DMS79 (cell line): ENCODE measurements around the gene PDIA3.
A peak's percentile ranks its signal among the peaks of the same experiment; 100 is the strongest.
"Not testable (repeated sequence)": the region's sequence is repeated elsewhere in the genome, so short reads cannot be mapped to it uniquely, and the experiment has no call there.

Source experiments
- DNase-seq: peaks from one replicate; lab custom pipeline; 2025; lab: John Stamatoyannopoulos, UW

PDIA3 gene

GRCh38 chr15:43746245-43746902, at the start of gene PDIA3:
TSS of gene PDIA3 (plus strand) at chr15:43746438. CDS start at chr15:43746540, 102 bp downstream.
- DNase-seq = peak; percentile 42

GRCh38 chr15:43702174-43702573, 44.1 kb upstream of the PDIA3 start:
- no peak for DNase-seq

GRCh38 chr15:43702701-43703424, 43.4 kb upstream of the PDIA3 start:
- no peak for DNase-seq

GRCh38 chr15:43710431-43711131, 35.7 kb upstream of the PDIA3 start:
- not testable (repeated sequence) for DNase-seq

- DNase-seq = no peak
Measured at GRCh38 chr15:43723151-43723550, 23.1 kb upstream of the PDIA3 start.

- DNase-seq = not testable (repeated sequence)
Measured at GRCh38 chr15:43726306-43726705, 19.9 kb upstream of the PDIA3 start.

GRCh38 chr15:43728053-43728725, 18.0 kb upstream of the PDIA3 start:
- not testable (repeated sequence) for DNase-seq

- no peak for DNase-seq
Measured at GRCh38 chr15:43735416-43735815, 10.8 kb upstream of the PDIA3 start.

- DNase-seq = not testable (repeated sequence)
Measured at GRCh38 chr15:43746903-43747309, 668 bp downstream of the PDIA3 start.

- no peak for DNase-seq
Measured at GRCh38 chr15:43748376-43748775, 2.1 kb downstream of the PDIA3 start.

- DNase-seq = no peak
Measured at GRCh38 chr15:43749690-43750345, 3.6 kb downstream of the PDIA3 start.

- DNase-seq = no peak
Measured at GRCh38 chr15:43751885-43752284, 5.6 kb downstream of the PDIA3 start.

GRCh38 chr15:43762824-43763223, 16.6 kb downstream of the PDIA3 start:
- DNase-seq = no peak

- no peak for DNase-seq
Measured at GRCh38 chr15:43763819-43764446, 17.7 kb downstream of the PDIA3 start.

- no peak for DNase-seq
Measured at GRCh38 chr15:43769584-43770228, 23.5 kb downstream of the PDIA3 start.

- DNase-seq = no peak
Measured at GRCh38 chr15:43771816-43772215, 25.6 kb downstream of the PDIA3 start.

GRCh38 chr15:43772624-43773023, 26.4 kb downstream of the PDIA3 start:
- no peak for DNase-seq

GRCh38 chr15:43774062-43774461, 27.8 kb downstream of the PDIA3 start:
- no peak for DNase-seq

- DNase-seq = peak; percentile 36
Measured at GRCh38 chr15:43775411-43775965, 29.2 kb downstream of the PDIA3 start.

- DNase-seq = no peak
Measured at GRCh38 chr15:43776101-43776717, 30.0 kb downstream of the PDIA3 start.
